SK-N-SH (cell line): Measurements from ENCODE around the gene SRPRA.
"Not testable (repeated sequence)": the region's sequence is repeated elsewhere in the genome, so short reads cannot be mapped to it uniquely, and the experiment has no call there.

Experiments
- FOXJ3 ChIP-seq: sonication (generic); formaldehyde crosslinking; IDR thresholded peaks from 2 replicates; pipeline ENCODE4 v1.5.1; 2020; ENCODE audit warnings: mild to moderate bottlenecking, missing genetic modification reagents
- FOXM1 ChIP-seq: IDR thresholded peaks from 2 replicates; pipeline ENCODE4 v1.4.0; 2012; ENCODE audit warnings: low read depth, mild to moderate bottlenecking
- TEAD4 ChIP-seq: IDR thresholded peaks from 2 replicates; pipeline ENCODE4 v1.4.0; 2012; ENCODE audit warnings: mild to moderate bottlenecking, borderline replicate concordance; ENCODE audit not compliant: insufficient read depth
- TF ChIP-seq, protein P1 (sequence below): fragments of 200-600 bp; sonication (generic); IDR thresholded peaks from 2 replicates; pipeline ENCODE4 v1.6.1; 2017; ENCODE audit warnings: antibody characterized with exemption, mild to moderate bottlenecking, moderate library complexity
- TF ChIP-seq, protein P2 (sequence below): fragments of 150-350 bp; IDR thresholded peaks from 2 replicates; pipeline ENCODE4 v1.6.1; 2017; ENCODE audit warnings: antibody characterized with exemption, low read length, low read depth, borderline replicate concordance

DNA sequence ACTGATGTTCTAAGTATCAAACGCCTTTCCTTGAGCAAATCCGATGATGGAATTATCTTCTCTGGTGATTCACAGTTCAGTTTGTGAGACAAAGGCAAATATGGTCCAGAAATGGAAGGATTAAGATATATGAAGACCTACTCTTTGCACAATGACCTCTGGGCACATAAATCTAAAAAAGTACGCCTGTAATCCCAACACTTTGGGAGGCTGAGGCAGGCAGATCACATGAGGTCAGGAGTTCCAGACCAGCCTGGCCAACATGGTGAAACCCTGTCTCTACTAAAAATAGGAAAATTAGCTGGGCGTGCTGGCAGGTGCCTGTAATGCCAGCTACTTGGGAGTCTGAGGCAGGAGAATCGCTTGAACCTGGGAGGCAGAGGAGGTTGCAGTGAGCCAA lies 13.2 kb downstream of the SRPRA start:
- TF ChIP-seq FOXJ3 (CRISPR knock-in tag); FOXM1; TEAD4: not testable (repeated sequence)
- TF ChIP-seq, protein P1, sequence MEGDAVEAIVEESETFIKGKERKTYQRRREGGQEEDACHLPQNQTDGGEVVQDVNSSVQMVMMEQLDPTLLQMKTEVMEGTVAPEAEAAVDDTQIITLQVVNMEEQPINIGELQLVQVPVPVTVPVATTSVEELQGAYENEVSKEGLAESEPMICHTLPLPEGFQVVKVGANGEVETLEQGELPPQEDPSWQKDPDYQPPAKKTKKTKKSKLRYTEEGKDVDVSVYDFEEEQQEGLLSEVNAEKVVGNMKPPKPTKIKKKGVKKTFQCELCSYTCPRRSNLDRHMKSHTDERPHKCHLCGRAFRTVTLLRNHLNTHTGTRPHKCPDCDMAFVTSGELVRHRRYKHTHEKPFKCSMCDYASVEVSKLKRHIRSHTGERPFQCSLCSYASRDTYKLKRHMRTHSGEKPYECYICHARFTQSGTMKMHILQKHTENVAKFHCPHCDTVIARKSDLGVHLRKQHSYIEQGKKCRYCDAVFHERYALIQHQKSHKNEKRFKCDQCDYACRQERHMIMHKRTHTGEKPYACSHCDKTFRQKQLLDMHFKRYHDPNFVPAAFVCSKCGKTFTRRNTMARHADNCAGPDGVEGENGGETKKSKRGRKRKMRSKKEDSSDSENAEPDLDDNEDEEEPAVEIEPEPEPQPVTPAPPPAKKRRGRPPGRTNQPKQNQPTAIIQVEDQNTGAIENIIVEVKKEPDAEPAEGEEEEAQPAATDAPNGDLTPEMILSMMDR = not testable (repeated sequence)
- TF ChIP-seq, protein P2, sequence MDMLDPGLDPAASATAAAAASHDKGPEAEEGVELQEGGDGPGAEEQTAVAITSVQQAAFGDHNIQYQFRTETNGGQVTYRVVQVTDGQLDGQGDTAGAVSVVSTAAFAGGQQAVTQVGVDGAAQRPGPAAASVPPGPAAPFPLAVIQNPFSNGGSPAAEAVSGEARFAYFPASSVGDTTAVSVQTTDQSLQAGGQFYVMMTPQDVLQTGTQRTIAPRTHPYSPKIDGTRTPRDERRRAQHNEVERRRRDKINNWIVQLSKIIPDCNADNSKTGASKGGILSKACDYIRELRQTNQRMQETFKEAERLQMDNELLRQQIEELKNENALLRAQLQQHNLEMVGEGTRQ = not testable (repeated sequence)
